ENCODE results near the gene ERGIC1.

ERGIC1 gene

GRCh38 chr5:172866802-172867748, 33.0 kb downstream of the ERGIC1 start:
- DNase-seq = no peak

GRCh38 chr5:172867761-172868435, 33.8 kb downstream of the ERGIC1 start:
- DNase-seq = no peak

GRCh38 chr5:172868436-172868923, 34.4 kb downstream of the ERGIC1 start:
- no peak for DNase-seq

- no peak for DNase-seq
Measured at GRCh38 chr5:172868924-172869591, 35.0 kb downstream of the ERGIC1 start.

- no peak for DNase-seq
Measured at GRCh38 chr5:172869691-172870090, 35.6 kb downstream of the ERGIC1 start.

GRCh38 chr5:172870291-172870714, 36.3 kb downstream of the ERGIC1 start:
- peak in 1 of 2 donors; percentile 47 for DNase-seq

- DNase-seq = no peak
Measured at GRCh38 chr5:172870715-172871461, 36.8 kb downstream of the ERGIC1 start.

- DNase-seq = no peak
Measured at GRCh38 chr5:172871536-172871935, 37.5 kb downstream of the ERGIC1 start.

- no peak for DNase-seq
Measured at GRCh38 chr5:172871982-172872381, 37.9 kb downstream of the ERGIC1 start.

GRCh38 chr5:172872997-172873491, 39.0 kb downstream of the ERGIC1 start:
- DNase-seq = no peak

- no peak for DNase-seq
Measured at GRCh38 chr5:172873513-172873912, 39.5 kb downstream of the ERGIC1 start.

GRCh38 chr5:172874647-172875504, 40.8 kb downstream of the ERGIC1 start:
- no peak for DNase-seq

- DNase-seq = no peak
Measured at GRCh38 chr5:172875505-172876279, 41.6 kb downstream of the ERGIC1 start.

- no peak for DNase-seq
Measured at GRCh38 chr5:172876578-172876977, 42.5 kb downstream of the ERGIC1 start.

- peak in 1 of 2 donors; percentile 28 for DNase-seq
Measured at GRCh38 chr5:172877466-172878260, 43.6 kb downstream of the ERGIC1 start.

- no peak for DNase-seq
Measured at GRCh38 chr5:172878585-172878932, 44.5 kb downstream of the ERGIC1 start.

- DNase-seq = no peak
Measured at GRCh38 chr5:172878933-172879752, 45.1 kb downstream of the ERGIC1 start.

GRCh38 chr5:172881691-172882370, 47.8 kb downstream of the ERGIC1 start:
- DNase-seq = peak; percentile 29 to 82
